ENCODE measurements around the gene HMGN4. TPM values are rescaled to one million over a fixed set of nuclear protein-coding genes. Genes with fewer than 3 reads are reported as not detected.

Gene HMGN4
- total RNA-seq, 1 donor from 2014 or later, result 27.2 TPM

DNA sequence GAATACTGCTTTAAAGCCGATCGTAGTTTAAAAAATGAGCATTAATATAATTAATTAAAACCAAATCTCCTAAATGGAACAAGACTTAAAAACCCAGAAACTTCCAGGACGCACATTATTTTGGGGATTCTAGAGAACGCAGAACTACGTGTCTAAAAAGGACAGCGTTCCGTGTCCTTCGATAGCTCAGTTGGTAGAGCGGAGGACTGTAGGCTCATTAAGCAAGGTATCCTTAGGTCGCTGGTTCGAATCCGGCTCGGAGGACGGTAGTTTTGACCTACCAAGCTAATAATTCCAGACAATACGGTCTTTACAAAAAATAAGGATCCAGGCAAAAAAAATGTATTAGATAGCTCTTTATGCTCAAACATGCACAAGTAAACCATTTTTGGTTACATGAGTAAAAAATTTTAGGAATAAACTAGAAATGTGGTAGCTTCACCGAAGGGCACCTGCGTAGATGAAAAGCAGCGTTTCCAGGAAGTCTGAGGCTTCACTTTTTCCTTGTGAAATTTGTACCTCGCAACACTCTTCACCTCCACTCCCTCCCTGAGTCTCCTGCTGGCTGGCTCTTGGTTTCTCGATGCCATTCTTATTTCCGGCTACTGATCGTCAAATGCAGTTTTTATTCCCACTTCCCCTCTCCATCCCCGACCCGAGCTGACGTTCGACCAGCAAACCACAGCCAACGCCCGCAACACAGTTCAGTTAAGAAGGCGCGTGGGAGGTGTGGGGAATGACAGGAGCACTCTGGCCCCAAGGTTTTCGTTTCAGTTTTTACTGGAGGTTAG, 39.0 kb downstream of the HMGN4 start:
- Mint-ChIP-seq H3K27ac (ENCODE audit: unreplicated experiment) (no peak overlapping the region), H3K4me1 (ENCODE audit: unreplicated experiment) (peaks cover 3% of the 10 kb centered on the region), H3K4me3 (ENCODE audit: unreplicated experiment) (peak overlapping the region; percentile 88), H3K27me3 (ENCODE audit: unreplicated experiment) (peaks cover 9% of the 10 kb centered on the region), H3K36me3 (ENCODE audit: low read depth, unreplicated experiment) (no peaks in the 10 kb centered on the region), H3K9me3 (ENCODE audit: unreplicated experiment) (no peaks in the 10 kb centered on the region)
- peak; percentile 58 for DNase-seq (ENCODE audit: low spot score)
- TF ChIP-seq CTCF (IDR thresholded peaks at IDR 0.05; ENCODE audit: unreplicated experiment), result no peak

DNA sequence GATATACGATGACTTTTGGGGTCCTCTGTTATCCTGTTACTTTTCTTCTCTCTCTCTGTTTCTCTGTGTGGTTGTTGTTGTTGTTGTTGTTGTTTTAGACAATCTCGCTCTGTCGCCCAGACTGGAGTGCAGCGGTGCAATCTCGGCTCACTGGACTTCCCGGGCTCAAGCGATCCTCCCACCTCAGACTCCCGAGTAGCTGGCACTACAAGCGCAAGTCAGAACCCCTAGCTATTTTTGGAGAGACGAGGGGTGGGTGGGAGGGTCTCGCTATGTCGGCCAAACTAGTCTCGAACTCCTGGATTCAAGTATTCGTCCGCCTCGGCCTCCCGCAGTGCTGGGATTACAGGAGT, 39.5 kb downstream of the HMGN4 start:
- Mint-ChIP-seq H3K4me3 (ENCODE audit: unreplicated experiment) (peak overlapping the region; percentile 88), H3K27me3 (ENCODE audit: unreplicated experiment) (peaks cover 7% of the 10 kb centered on the region)
- no peak for TF ChIP-seq CTCF (IDR thresholded peaks at IDR 0.05; ENCODE audit: unreplicated experiment)

GRCh38 chr6:26578279-26578678, 40.1 kb downstream of the HMGN4 start:
- H3K27ac Mint-ChIP-seq (ENCODE audit: unreplicated experiment), result no peak overlapping the region
- H3K27me3 Mint-ChIP-seq (ENCODE audit: unreplicated experiment), result peaks cover 7% of the 10 kb centered on the region
- no peak for DNase-seq (ENCODE audit: low spot score)
- no peak overlapping the region for H3K4me3 Mint-ChIP-seq (ENCODE audit: unreplicated experiment)
- peaks cover 3% of the 10 kb centered on the region for H3K4me1 Mint-ChIP-seq (ENCODE audit: unreplicated experiment)
- no peaks in the 10 kb centered on the region for H3K9me3 Mint-ChIP-seq (ENCODE audit: unreplicated experiment)
- no peak for TF ChIP-seq CTCF (IDR thresholded peaks at IDR 0.05; ENCODE audit: unreplicated experiment)
- no peaks in the 10 kb centered on the region for H3K36me3 Mint-ChIP-seq (ENCODE audit: low read depth, unreplicated experiment)

More for the DNA sequence above, 39.5 kb downstream of the HMGN4 start:
- peaks cover 3% of the 10 kb centered on the region for H3K4me1 Mint-ChIP-seq (ENCODE audit: unreplicated experiment)
- H3K27ac Mint-ChIP-seq (ENCODE audit: unreplicated experiment), result no peak overlapping the region
- no peaks in the 10 kb centered on the region for H3K9me3 Mint-ChIP-seq (ENCODE audit: unreplicated experiment)
- DNase-seq (ENCODE audit: low spot score), result no peak
- no peaks in the 10 kb centered on the region for H3K36me3 Mint-ChIP-seq (ENCODE audit: low read depth, unreplicated experiment)

- peaks cover 3% of the 10 kb centered on the region for H3K4me1 Mint-ChIP-seq (ENCODE audit: unreplicated experiment)
- H3K4me3 Mint-ChIP-seq (ENCODE audit: unreplicated experiment), result no peak overlapping the region
- H3K27me3 Mint-ChIP-seq (ENCODE audit: unreplicated experiment), result peaks cover 7% of the 10 kb centered on the region
- no peak for DNase-seq (ENCODE audit: low spot score)
- H3K9me3 Mint-ChIP-seq (ENCODE audit: unreplicated experiment), result no peaks in the 10 kb centered on the region
- H3K36me3 Mint-ChIP-seq (ENCODE audit: low read depth, unreplicated experiment), result no peaks in the 10 kb centered on the region
- no peak overlapping the region for H3K27ac Mint-ChIP-seq (ENCODE audit: unreplicated experiment)
- TF ChIP-seq CTCF (IDR thresholded peaks at IDR 0.05; ENCODE audit: unreplicated experiment), result no peak
Measured at GRCh38 chr6:26578741-26579140, 40.6 kb downstream of the HMGN4 start.

GRCh38 chr6:26581164-26581915, 43.2 kb downstream of the HMGN4 start:
- no peaks in the 10 kb centered on the region for H3K36me3 Mint-ChIP-seq (ENCODE audit: low read depth, unreplicated experiment)
- H3K27ac Mint-ChIP-seq (ENCODE audit: unreplicated experiment), result no peak overlapping the region
- DNase-seq (ENCODE audit: low spot score), result no peak
- no peaks in the 10 kb centered on the region for H3K9me3 Mint-ChIP-seq (ENCODE audit: unreplicated experiment)
- no peak overlapping the region for H3K4me3 Mint-ChIP-seq (ENCODE audit: unreplicated experiment)
- no peak for TF ChIP-seq CTCF (IDR thresholded peaks at IDR 0.05; ENCODE audit: unreplicated experiment)
- H3K27me3 Mint-ChIP-seq (ENCODE audit: unreplicated experiment), result peaks cover 6% of the 10 kb centered on the region
- peaks cover 3% of the 10 kb centered on the region for H3K4me1 Mint-ChIP-seq (ENCODE audit: unreplicated experiment)

Measured in endothelial cell (in vitro differentiated cells).